GM23338 (cell line): Measurements from ENCODE around the gene ASB3. TPM values are rescaled to one million over a fixed set of nuclear protein-coding genes. Genes with fewer than 3 reads are reported as not detected.

ENCODE experiments used
- ATAC-seq: fragments of 200-7000 bp; cut with Tn5 transposase; 3 replicates; pipeline ENCODE4 v1.9.1; 2020
- DNase-seq: peaks from one replicate; pipeline ENCODE4 v3.0.0-alpha.2; 2015; ENCODE audit warnings: low spot score
- H2AFZ ChIP-seq: fragments of 200-600 bp; sonication (generic); 2 replicates; pipeline ENCODE4 v1.8.0; 2016; ENCODE audit warnings: antibody characterized with exemption, mild to moderate bottlenecking, moderate library complexity
- H3F3A ChIP-seq: fragments of 200-600 bp; sonication (generic); replicated peaks from 2 replicates; pipeline ENCODE4 v1.8.0; 2017; ENCODE audit warnings: antibody characterized with exemption, mixed run types, low read depth
- H3K27ac ChIP-seq: fragments of 200-600 bp; sonication (generic); 2 replicates; pipeline ENCODE4 v1.6.1; 2016; ENCODE audit warnings: low read depth
- H3K27me3 ChIP-seq: fragments of 200-600 bp; sonication (generic); 2 replicates; pipeline ENCODE4 v1.8.0; 2016; ENCODE audit warnings: mild to moderate bottlenecking, mixed run types, moderate library complexity; ENCODE audit not compliant: insufficient read depth
- H3K36me3 ChIP-seq: fragments of 200-600 bp; sonication (generic); 2 replicates; pipeline ENCODE4 v1.8.0; 2016; ENCODE audit warnings: mild to moderate bottlenecking; ENCODE audit not compliant: insufficient read depth
- H3K4me1 ChIP-seq: fragments of 200-600 bp; sonication (generic); 2 replicates; pipeline ENCODE4 v1.8.0; 2016; ENCODE audit warnings: mild to moderate bottlenecking, moderate library complexity; ENCODE audit not compliant: insufficient read depth
- H3K4me2 ChIP-seq: fragments of 200-600 bp; sonication (generic); 2 replicates; pipeline ENCODE4 v1.7.1; 2017; ENCODE audit warnings: mixed run types
- H3K4me3 ChIP-seq: fragments of 200-600 bp; sonication (generic); 2 replicates; pipeline ENCODE4 v1.6.1; 2016; ENCODE audit warnings: mixed run types
- H3K79me2 ChIP-seq: fragments of 200-600 bp; sonication (generic); replicated peaks from 2 replicates; pipeline ENCODE4 v1.8.0; 2017; ENCODE audit warnings: mild to moderate bottlenecking; ENCODE audit not compliant: insufficient read depth
- H3K9me2 ChIP-seq: fragments of 200-600 bp; sonication (generic); 2 replicates; pipeline ENCODE4 v1.8.0; 2017; ENCODE audit not compliant: insufficient read depth
- H4K20me1 ChIP-seq: fragments of 200-600 bp; sonication (generic); replicated peaks from 2 replicates; pipeline ENCODE4 v1.8.0; 2017; ENCODE audit warnings: mild to moderate bottlenecking; ENCODE audit not compliant: insufficient read depth
- H3K27ac Mint-ChIP-seq: 2 replicates; pipeline ENCODE4 v1.8.0; 2020; ENCODE audit warnings: inconsistent platforms, mild to moderate bottlenecking, moderate library complexity, mixed read lengths
- H3K27me3 Mint-ChIP-seq: 3 replicates; pipeline ENCODE4 v1.8.0; 2022; ENCODE audit warnings: low read depth, mild to moderate bottlenecking, moderate library complexity, mixed read lengths, inconsistent platforms; ENCODE audit not compliant: insufficient read depth, poor library complexity
- H3K36me3 Mint-ChIP-seq: 3 replicates; pipeline ENCODE4 v1.8.0; 2021; ENCODE audit warnings: low read depth, mild to moderate bottlenecking, inconsistent platforms, moderate library complexity, mixed read lengths
- H3K4me1 Mint-ChIP-seq: 3 replicates; pipeline ENCODE4 v1.8.0; 2020; ENCODE audit warnings: mild to moderate bottlenecking, inconsistent platforms, mixed read lengths
- H3K4me3 Mint-ChIP-seq: 3 replicates; pipeline ENCODE4 v1.8.0; 2021; ENCODE audit warnings: moderate library complexity, mild to moderate bottlenecking, inconsistent platforms, mixed read lengths
- H3K9me3 Mint-ChIP-seq: 3 replicates; pipeline ENCODE4 v1.8.0; 2020; ENCODE audit warnings: moderate library complexity, mild to moderate bottlenecking, inconsistent platforms, mixed read lengths
- CREB1 ChIP-seq: fragments of 250-450 bp; sonication (Bioruptor Pico); IDR thresholded peaks from 2 replicates; pipeline ENCODE4 v1.5.0; 2020; ENCODE audit warnings: low read depth, mild to moderate bottlenecking, moderate library complexity
- CTCF ChIP-seq, 2 experiments: fragments of 200-600 bp in 1 of 2; sonication (generic) in 1 of 2; conservative IDR thresholded peaks; 2 replicates each; pipeline versions ENCODE4 v1.5.1 to v1.6.1; 2016 to 2017; ENCODE audit warnings: antibody characterized with exemption in 2 of 2, low read depth in 2 of 2, mild to moderate bottlenecking in 2 of 2, moderate library complexity in 1 of 2
- ETS1 ChIP-seq: IDR thresholded peaks from 2 replicates; pipeline ENCODE4 v1.6.1; 2016; ENCODE audit warnings: antibody characterized with exemption
- EZH2 ChIP-seq: fragments of 200-600 bp; sonication (generic); IDR thresholded peaks from one replicate; pipeline ENCODE4 v1.8.0; 2017; ENCODE audit warnings: antibody characterized with exemption, mild to moderate bottlenecking, low read depth; ENCODE audit not compliant: unreplicated experiment
- EZH2phosphoT487 ChIP-seq: fragments of 200-600 bp; sonication (generic); IDR thresholded peaks from one replicate; pipeline ENCODE4 v1.8.1; 2018; ENCODE audit warnings: antibody characterized with exemption; ENCODE audit not compliant: unreplicated experiment
- JUNB ChIP-seq: IDR thresholded peaks from one replicate; pipeline ENCODE4 v1.6.1; 2016; ENCODE audit warnings: antibody characterized with exemption; ENCODE audit not compliant: unreplicated experiment
- NANOG ChIP-seq: IDR thresholded peaks from 2 replicates; pipeline ENCODE4 v1.6.1; 2016; ENCODE audit warnings: antibody characterized with exemption, borderline replicate concordance
- POLR2AphosphoS5 ChIP-seq: IDR thresholded peaks from 2 replicates; pipeline ENCODE4 v1.6.1; 2016; ENCODE audit warnings: antibody characterized with exemption, low read depth
- REST ChIP-seq: IDR thresholded peaks from one replicate; pipeline ENCODE4 v1.6.1; 2018; ENCODE audit warnings: antibody characterized with exemption; ENCODE audit not compliant: unreplicated experiment
- STAT1 ChIP-seq: IDR thresholded peaks from one replicate; pipeline ENCODE4 v1.6.1; 2016; ENCODE audit warnings: antibody characterized with exemption; ENCODE audit not compliant: unreplicated experiment
- ZNF114 ChIP-seq: fragments of 250-450 bp; sonication (Bioruptor Pico); IDR thresholded peaks from 2 replicates; pipeline ENCODE4 v1.5.0; 2020; ENCODE audit warnings: mild to moderate bottlenecking, moderate library complexity
- ZNF331 ChIP-seq: fragments of 250-450 bp; sonication (Bioruptor Pico); IDR thresholded peaks from 2 replicates; pipeline ENCODE4 v1.5.0; 2020; ENCODE audit warnings: low read depth, mild to moderate bottlenecking, moderate library complexity
- ZNF462 ChIP-seq: fragments of 250-450 bp; sonication (Bioruptor Pico); IDR thresholded peaks from 2 replicates; pipeline ENCODE4 v1.5.0; 2020; ENCODE audit warnings: mild to moderate bottlenecking, moderate library complexity
- polyA plus RNA-seq: library from polyadenylated mRNA; unstranded; fragments of >200 nt; fragmentation: Nextera tagmentation; extraction: Ambion mirVana; gene quantifications from 2 replicates; pipeline ENCODE4 v1.2.1, GENCODE V29; 2016
- total RNA-seq: library from RNA; depleted of rRNA; stranded (reverse); fragments of >200 nt; shearing (Covaris generic); gene quantifications from 2 replicates; pipeline ENCODE4 v1.2.3, GENCODE V29; 2014

Gene ASB3
- total and polyA plus RNA-seq, 2 experiments from 2014 or later: 22.4 to 30.5 TPM

- no peak overlapping the region; the same call in 1 of the 2 replicates for H3K27ac Mint-ChIP-seq
- peaks cover 5% of the 10 kb centered on the region; the same call in 2 of the 3 replicates for H3K4me1 Mint-ChIP-seq
- Histone ChIP-seq H3K4me3 (no peak overlapping the region), H3K27me3 (no peaks in the 10 kb centered on the region), H3K4me2 (no peak overlapping the region), H3K36me3 (no peaks in the 10 kb centered on the region), H3F3A (no peaks in the 10 kb centered on the region), H4K20me1 (no peaks in the 10 kb centered on the region), H3K79me2 (no peaks in the 10 kb centered on the region), H3K27ac (no peak overlapping the region), H2AFZ (no peak overlapping the region), H3K4me1 (no peaks in the 10 kb centered on the region), H3K9me2 (no peaks in the 10 kb centered on the region)
- ATAC-seq (no peak), DNase-seq (no peak)
- H3K36me3 Mint-ChIP-seq: peaks cover 34% of the 10 kb centered on the region
- no peak for TF ChIP-seq REST
- no peak for TF ChIP-seq ZNF331 (CRISPR knock-in tag)
- TF ChIP-seq JUNB: no peak
- no peak for TF ChIP-seq ZNF114 (CRISPR knock-in tag)
- no peak for TF ChIP-seq ETS1
- TF ChIP-seq CREB1 (CRISPR knock-in tag): no peak
- no peak for TF ChIP-seq POLR2AphosphoS5
- no peak for TF ChIP-seq STAT1
- no peak for TF ChIP-seq EZH2
- TF ChIP-seq NANOG: no peak
- TF ChIP-seq ZNF462 (CRISPR knock-in tag): no peak
- TF ChIP-seq EZH2phosphoT487: no peak
- no peak for TF ChIP-seq CTCF (conservative IDR thresholded peaks at IDR 0.05; ENCODE audit: low read depth in 2 of 2)
- H3K9me3 Mint-ChIP-seq: peaks cover 2% of the 10 kb centered on the region; the same call in 2 of the 3 replicates
- H3K4me3 Mint-ChIP-seq: no peak overlapping the region
- H3K27me3 Mint-ChIP-seq: no peaks in the 10 kb centered on the region
These were observed 57.5 kb downstream of the ASB3 start for GRCh38 chr2:53729143-53729762.
